HG03558 (cell line): ENCODE data around the gene ADARB1.

Experiments
- ATAC-seq: cut with Tn5 transposase; IDR thresholded peaks from one replicate; pipeline ENCODE4 v1.9.1; 2021; ENCODE audit warnings: moderate number of reproducible peaks; ENCODE audit not compliant: unreplicated experiment; ENCODE audit errors: extremely low read depth

Gene ADARB1

DNA sequence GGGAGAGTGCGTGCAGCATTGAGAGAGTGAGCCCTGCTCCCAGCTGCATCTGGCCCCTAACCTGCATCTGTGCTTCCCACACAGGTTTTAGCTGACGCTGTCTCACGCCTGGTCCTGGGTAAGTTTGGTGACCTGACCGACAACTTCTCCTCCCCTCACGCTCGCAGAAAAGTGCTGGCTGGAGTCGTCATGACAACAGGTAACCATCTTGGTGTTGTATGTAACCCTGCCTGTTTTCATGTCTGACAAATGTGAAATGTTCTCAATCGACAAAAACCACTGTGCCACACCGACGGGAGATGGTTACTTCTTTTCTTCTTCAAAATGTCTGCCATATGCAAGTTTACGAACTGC lies 105.8 kb downstream of the ADARB1 start:
- no peak for ATAC-seq

DNA sequence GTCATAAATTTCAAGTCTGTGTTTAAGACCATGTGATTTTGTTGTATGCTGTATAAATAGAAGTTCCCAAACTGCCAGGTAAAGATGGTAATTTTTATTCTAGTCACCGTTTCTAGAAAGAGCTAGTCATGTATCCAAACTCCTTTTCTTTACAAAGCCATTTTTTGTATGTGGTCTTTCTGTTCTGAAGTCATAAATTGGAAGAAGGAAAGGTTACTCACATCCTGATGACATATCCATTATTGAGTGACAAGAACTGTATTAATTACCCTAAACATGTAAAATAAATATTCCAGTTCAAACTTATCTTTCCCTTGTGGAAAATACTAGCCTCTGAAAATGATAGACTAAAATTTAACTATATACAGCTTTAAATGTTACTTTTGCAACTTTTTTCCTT lies 108.6 kb downstream of the ADARB1 start:
- ATAC-seq = no peak

DNA sequence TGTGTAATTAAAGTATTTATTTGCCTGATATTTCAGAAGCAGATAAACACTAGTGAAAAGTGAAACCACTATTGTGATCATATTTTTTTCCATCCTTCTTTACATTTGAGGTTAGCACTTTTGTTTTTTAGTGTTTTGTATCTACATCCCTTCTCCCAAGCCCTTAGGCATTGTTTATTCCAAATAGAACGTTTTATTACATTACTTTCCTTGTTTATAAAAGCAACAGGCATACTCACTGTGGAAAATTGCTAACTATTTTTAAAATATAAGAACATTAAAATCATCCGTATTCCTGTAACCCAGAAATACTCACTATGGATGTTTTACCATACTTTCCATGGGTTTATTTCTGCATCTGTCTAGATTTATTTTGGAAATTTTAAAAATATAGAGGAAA lies 109.5 kb downstream of the ADARB1 start:
- ATAC-seq = no peak

DNA sequence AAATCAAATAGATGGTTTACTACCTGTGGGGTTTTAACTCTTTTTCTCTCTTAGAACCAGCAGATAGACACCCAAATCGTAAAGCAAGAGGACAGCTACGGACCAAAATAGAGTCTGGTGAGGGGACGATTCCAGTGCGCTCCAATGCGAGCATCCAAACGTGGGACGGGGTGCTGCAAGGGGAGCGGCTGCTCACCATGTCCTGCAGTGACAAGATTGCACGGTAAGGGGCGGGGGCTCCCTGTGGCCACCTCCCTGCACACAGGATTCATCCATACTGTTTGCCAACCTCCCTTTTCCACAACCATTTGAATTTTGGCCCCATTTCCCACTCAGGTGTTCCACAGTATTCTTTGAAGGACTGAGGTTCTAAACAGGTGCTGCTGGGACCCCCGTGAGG lies 110.5 kb downstream of the ADARB1 start:
- no peak for ATAC-seq

DNA sequence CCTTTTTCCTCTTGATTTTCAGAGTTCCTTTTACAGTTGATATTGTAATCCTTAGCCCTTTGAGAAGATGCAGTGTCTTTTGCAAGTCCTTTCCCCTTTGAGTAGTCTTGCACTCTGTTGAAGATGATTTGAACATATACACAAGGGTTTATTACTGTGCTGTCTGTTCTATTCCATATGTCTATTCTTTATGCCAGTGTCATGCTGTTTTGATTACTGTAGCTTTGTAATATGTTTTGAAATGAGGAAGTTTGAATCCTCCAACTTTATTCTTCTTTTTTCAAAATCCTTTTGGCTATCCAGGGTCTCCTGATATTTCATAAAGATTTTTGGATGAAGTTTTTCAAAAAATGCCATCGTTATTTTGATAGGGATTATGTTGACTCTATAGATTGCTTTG lies 112.3 kb downstream of the ADARB1 start:
- no peak for ATAC-seq

GRCh38 chr21:45187646-45188045 lies 113.3 kb downstream of the ADARB1 start:
- no peak for ATAC-seq

GRCh38 chr21:45190013-45190412 lies 115.6 kb downstream of the ADARB1 start:
- ATAC-seq = no peak

- no peak for ATAC-seq
Measured at GRCh38 chr21:45192332-45192731, 118.0 kb downstream of the ADARB1 start.

GRCh38 chr21:45196620-45197019 lies 122.2 kb downstream of the ADARB1 start:
- no peak for ATAC-seq

GRCh38 chr21:45199201-45199600 lies 124.8 kb downstream of the ADARB1 start:
- ATAC-seq = no peak

DNA sequence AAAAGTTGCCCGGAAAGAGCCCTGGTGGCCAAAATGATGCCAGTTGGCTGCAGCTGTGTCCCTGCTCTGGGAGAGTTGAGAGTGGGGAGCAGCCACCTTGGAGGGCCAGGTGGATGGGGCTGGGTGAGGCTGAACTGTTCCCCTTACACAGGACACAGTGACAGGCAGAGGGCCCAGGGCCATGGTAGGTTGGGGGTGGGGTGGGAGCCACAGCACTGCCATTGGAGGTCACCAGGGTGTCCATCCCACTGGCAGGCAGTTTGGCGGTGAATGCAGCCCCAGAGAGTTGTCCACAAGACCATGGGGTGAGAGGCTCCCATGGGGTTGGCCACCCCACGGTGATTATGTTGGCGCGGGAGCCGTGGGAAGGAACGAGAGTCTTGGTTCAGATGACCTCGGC lies 125.7 kb downstream of the ADARB1 start:
- ATAC-seq = no peak

DNA sequence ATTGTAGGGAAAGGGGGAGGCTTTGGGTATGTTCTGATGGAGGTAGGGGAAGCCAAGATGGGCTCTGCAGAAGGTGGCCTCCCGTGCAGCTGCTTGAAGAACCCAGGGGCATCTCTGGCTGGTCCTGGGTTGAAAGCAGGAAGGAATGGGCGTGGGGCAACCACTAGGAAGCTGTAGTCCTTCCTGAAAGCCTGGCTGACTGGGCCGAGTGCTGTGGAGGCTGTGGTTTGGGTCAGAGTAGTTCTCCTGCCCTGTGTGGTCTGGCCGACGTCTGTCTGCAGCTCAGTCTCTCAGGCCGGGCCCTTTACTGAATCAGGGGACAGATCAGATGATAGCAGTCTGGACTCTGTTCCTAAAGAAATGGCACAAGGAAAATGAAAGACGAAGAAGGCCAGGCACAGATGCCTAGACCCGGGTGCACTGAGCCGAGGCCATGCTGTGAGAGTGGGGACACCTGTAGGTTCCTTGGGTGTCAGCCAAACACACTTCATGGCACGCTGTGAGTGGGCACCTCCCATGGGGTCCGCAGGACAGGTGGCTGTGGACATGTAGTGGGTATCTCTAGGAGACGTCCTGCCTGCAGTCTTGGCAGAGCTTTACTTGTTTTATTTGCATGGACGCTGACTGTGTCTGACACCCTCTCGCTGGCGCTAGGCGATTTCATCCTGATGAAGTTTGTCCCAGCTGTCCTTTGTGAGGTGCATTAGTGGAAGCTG lies 126.4 kb downstream of the ADARB1 start:
- ATAC-seq = no peak

GRCh38 chr21:45202344-45202743 lies 128.0 kb downstream of the ADARB1 start:
- ATAC-seq = no peak

- no peak for ATAC-seq
Measured at GRCh38 chr21:45202889-45203288, 128.5 kb downstream of the ADARB1 start.

DNA sequence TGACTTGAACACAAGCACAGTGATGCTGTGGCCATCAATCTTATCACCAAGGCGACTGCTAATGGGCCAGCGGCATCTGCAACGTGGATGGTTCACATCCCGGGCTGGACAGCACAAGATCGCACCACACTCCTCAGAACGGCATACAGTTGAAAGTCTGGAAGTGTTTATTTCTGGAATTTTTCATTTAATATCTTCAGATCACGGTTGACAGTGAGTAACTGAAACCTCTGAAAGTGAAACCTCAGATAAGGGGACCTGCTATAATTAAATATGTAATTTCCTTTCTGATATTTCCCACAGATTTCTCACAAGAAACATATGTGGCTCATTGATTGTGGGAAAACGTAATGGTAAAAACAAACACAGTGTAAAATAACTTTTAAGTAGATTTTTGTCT lies 129.6 kb downstream of the ADARB1 start:
- ATAC-seq = no peak

DNA sequence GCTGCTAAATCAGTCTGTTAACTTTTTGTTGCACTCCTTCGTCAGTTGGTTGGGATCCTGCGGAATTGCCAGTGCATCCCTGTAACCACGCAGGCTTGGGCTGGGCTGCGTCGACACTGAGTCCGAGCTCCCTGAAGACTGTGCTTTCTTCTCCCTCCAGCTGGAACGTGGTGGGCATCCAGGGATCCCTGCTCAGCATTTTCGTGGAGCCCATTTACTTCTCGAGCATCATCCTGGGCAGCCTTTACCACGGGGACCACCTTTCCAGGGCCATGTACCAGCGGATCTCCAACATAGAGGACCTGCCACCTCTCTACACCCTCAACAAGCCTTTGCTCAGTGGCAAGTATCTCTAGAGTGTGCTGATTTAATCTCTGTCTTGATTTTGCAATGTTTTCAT lies 130.0 kb downstream of the ADARB1 start:
- no peak for ATAC-seq

- no peak for ATAC-seq
Measured at GRCh38 chr21:45207839-45208626, 133.7 kb downstream of the ADARB1 start.

DNA sequence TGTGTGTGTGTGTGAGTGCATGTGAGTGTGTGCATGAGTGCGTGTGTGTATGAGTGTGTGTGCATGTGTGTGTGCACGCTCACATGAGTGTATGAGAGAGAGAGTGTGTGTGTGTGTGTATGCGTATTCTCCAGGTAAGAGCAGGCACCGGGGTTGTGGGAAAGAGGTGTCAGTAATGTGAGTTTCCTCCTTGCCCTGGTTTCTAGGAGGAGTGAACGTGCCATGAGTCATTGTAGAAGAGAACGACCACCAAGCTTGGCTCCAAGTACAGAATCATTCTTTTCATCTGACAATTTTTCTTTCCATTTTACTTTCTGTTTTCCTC lies 134.2 kb downstream of the ADARB1 start:
- no peak for ATAC-seq

- no peak for ATAC-seq
Measured at GRCh38 chr21:45209046-45209445, 134.7 kb downstream of the ADARB1 start.

DNA sequence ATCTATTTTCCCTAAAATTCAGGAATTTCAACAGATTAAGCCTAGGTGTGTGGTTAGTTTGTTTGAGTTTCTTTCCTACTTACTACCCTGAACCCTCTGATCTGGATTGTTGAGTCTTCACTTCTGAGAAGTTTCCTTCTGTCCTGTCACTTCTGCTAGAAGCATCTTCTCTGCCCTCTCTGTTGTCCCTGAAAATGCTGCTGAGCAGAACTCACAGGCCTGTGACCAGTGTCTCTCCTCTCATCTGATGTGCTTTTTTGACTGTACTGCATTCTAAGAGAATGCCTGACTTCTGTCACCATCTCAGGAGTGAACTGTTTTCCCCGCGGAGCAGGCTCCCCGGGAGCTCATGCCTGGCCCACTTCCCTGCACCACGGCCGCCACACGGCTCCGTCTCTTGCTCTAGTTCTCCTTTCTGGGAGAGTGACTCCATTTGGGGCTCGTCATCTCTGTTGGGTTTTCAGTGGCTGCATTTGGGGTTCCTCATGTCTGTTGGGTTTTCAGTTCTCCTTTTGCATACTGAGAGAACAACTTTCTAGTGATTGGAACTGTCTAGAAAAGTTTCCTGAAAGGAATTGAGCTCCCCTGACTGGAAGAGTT lies 135.4 kb downstream of the ADARB1 start:
- no peak for ATAC-seq

GRCh38 chr21:45210461-45210983 lies 136.1 kb downstream of the ADARB1 start:
- no peak for ATAC-seq
